Transverse colon (tissue), 3 donors: Measurements from ENCODE around the gene ANXA6.

Experiments used
- POLR2A ChIP-seq: fragments of 450-650 bp; IDR thresholded peaks from one replicate; pipeline ENCODE4 v1.6.1; 2016; ENCODE audit warnings: antibody characterized with exemption, mild to moderate bottlenecking, moderate library complexity
- TF ChIP-seq, protein P1 (sequence below), 5 experiments: fragments of 200-600 bp in 3 of 5; fragments of 450-650 bp in 2 of 5; sonication (generic) in 3 of 5; IDR thresholded peaks; 1 replicate in 2 of 5; 2 replicates in 3 of 5; pipeline ENCODE4 v1.5.1; 2016 to 2017; ENCODE audit warnings: antibody characterized with exemption in 5 of 5, inconsistent platforms in 3 of 5, mild to moderate bottlenecking in 2 of 5, moderate library complexity in 1 of 5

DNA sequence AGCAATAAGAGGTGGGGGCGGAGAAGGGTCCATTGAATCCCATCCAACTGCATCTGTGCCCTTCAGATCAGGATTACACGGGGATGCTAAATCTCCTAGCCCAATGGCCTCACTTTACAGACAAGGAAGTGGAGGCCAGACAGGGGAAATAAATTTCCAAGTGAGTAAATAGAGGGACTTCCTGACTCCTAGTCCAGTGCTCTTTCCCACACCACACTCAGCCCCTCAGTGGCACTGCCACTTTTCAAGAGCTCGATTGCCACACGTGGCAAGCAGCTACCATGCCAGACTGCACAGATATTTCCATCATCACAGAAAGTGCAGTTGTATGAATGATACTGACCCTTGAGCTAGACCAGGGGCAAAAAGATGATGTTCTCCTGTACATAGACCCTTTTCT lies 68.6 kb downstream of the ANXA6 start:
- TF ChIP-seq, protein P1, sequence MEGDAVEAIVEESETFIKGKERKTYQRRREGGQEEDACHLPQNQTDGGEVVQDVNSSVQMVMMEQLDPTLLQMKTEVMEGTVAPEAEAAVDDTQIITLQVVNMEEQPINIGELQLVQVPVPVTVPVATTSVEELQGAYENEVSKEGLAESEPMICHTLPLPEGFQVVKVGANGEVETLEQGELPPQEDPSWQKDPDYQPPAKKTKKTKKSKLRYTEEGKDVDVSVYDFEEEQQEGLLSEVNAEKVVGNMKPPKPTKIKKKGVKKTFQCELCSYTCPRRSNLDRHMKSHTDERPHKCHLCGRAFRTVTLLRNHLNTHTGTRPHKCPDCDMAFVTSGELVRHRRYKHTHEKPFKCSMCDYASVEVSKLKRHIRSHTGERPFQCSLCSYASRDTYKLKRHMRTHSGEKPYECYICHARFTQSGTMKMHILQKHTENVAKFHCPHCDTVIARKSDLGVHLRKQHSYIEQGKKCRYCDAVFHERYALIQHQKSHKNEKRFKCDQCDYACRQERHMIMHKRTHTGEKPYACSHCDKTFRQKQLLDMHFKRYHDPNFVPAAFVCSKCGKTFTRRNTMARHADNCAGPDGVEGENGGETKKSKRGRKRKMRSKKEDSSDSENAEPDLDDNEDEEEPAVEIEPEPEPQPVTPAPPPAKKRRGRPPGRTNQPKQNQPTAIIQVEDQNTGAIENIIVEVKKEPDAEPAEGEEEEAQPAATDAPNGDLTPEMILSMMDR (IDR thresholded peaks at IDR 0.05), result no peak
- no peak for TF ChIP-seq POLR2A
